GM06990 (cell line): ENCODE data around the gene MIGA2.

Source experiments
- DNase-seq: peaks from one replicate; pipeline ENCODE4 v3.0.0-alpha.2; 2011; ENCODE audit not compliant: insufficient read length; ENCODE audit errors: extremely low read depth
- H3K27me3 ChIP-seq: replicated peaks from 2 replicates; pipeline ENCODE4 v1.6.0; 2011; ENCODE audit warnings: low read length; ENCODE audit not compliant: control insufficient read depth, insufficient read depth
- H3K36me3 ChIP-seq: 2 replicates; pipeline ENCODE4 v1.5.1; 2011; ENCODE audit warnings: low read length; ENCODE audit not compliant: control insufficient read depth, insufficient read depth
- H3K4me3 ChIP-seq: replicated peaks from 2 replicates; pipeline ENCODE4 v1.5.1; 2011; ENCODE audit warnings: low read depth, mild to moderate bottlenecking, control low read depth, low read length
- TF ChIP-seq, protein P1 (sequence below): IDR thresholded peaks from 2 replicates; pipeline ENCODE4 v1.5.1; 2011; ENCODE audit warnings: low read length, control low read depth, mild to moderate bottlenecking, inconsistent platforms; ENCODE audit not compliant: insufficient read depth, poor library complexity, severe bottlenecking

The MIGA2 gene

DNA sequence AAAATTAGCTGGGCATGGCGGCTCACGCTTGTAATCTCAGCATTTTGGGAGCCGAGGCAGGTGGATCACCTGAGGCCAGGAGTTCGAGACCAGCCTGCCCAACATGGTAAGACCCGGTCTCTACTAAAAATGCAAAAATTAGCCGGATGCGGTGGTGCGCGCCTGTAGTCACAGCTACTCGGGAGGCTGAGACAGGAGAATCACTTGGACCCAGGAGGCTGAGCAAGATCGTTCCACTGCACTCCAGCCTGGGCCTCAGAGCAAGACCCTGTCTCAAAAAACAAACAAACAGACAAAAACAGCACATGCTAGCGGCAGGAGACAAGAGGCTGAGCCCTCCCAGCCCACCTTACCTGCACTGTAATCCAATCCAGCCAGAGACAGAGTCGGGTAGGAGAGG, 43.4 kb downstream of the MIGA2 start:
- no peak for DNase-seq
- Histone ChIP-seq H3K36me3 (peaks cover under 1% of the 10 kb centered on the region), H3K4me3 (peak overlapping the region; percentile 63), H3K27me3 (no peaks in the 10 kb centered on the region)
- TF ChIP-seq, protein P1, sequence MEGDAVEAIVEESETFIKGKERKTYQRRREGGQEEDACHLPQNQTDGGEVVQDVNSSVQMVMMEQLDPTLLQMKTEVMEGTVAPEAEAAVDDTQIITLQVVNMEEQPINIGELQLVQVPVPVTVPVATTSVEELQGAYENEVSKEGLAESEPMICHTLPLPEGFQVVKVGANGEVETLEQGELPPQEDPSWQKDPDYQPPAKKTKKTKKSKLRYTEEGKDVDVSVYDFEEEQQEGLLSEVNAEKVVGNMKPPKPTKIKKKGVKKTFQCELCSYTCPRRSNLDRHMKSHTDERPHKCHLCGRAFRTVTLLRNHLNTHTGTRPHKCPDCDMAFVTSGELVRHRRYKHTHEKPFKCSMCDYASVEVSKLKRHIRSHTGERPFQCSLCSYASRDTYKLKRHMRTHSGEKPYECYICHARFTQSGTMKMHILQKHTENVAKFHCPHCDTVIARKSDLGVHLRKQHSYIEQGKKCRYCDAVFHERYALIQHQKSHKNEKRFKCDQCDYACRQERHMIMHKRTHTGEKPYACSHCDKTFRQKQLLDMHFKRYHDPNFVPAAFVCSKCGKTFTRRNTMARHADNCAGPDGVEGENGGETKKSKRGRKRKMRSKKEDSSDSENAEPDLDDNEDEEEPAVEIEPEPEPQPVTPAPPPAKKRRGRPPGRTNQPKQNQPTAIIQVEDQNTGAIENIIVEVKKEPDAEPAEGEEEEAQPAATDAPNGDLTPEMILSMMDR: no peak

DNA sequence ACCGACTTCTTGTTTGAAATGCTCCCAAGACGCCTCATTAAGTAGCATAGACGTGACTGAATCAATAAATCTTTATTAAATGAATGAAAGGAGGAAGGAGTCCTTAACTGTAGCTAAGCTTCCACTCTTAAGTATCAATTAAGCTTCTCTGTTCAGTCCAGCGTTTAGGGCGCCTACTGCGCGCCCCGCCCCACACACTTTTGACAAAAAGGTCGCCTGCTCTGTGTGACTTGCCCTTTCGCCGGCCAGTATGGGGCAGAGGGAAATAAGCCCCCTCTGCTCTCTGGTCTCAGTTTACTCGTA, 43.8 kb downstream of the MIGA2 start:
- H3K36me3 ChIP-seq: peaks cover 4% of the 10 kb centered on the region
- TF ChIP-seq, protein P1: no peak
- H3K27me3 ChIP-seq: no peaks in the 10 kb centered on the region
- DNase-seq: no peak
- peak overlapping the region; percentile 63 for H3K4me3 ChIP-seq

DNA sequence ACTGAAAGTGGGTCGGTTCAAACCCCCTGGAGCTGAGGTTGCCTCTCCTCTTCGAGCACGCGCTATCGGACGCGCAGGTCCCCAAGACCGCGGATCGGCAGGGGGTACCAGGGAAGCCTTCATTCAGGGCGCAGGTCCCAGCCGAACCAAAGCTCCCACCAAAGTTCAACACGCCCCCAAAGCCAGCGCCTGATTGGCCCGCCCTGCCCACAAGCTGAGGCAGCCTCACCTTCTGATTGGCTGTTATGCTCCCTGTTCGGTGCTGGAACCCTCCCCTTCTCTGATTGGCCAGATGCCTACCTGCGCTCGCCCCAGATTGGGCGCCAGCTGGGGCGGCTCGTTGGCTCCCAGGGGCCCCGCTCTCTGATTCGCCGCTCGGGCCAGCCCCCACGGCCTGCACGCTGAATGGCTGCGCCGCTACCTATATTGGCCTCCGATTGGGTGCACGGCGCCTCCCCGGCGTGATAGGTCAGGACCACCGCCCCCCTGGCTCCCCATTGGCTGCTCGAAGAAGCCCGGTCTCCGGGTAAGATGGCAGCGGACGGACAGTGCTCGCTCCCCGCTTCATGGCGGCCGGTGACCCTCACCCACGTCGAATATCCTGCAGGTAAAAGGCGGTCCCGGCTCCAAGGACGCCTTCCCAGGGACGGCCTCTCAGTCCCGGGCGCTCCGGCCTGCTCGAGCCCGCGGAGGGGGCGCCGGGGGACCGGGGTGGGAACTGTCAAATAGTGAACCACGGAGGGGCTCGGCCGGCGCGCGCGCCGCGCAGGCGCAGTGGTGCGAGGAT, 44.4 kb downstream of the MIGA2 start, which contains the start of gene DOLPP1:
Gene DOLPP1, plus strand, starts transcription at position 511 of the 787 bp plus-strand sequence. Its CDS starts 21 bp downstream, at position 532.
- H3K36me3 ChIP-seq: peaks cover 8% of the 10 kb centered on the region
- no peaks in the 10 kb centered on the region for H3K27me3 ChIP-seq
- H3K4me3 ChIP-seq: peak within 1 kb of the TSS; percentile 94
- DNase-seq: peak; percentile 99
- TF ChIP-seq, protein P1: no peak

DNA sequence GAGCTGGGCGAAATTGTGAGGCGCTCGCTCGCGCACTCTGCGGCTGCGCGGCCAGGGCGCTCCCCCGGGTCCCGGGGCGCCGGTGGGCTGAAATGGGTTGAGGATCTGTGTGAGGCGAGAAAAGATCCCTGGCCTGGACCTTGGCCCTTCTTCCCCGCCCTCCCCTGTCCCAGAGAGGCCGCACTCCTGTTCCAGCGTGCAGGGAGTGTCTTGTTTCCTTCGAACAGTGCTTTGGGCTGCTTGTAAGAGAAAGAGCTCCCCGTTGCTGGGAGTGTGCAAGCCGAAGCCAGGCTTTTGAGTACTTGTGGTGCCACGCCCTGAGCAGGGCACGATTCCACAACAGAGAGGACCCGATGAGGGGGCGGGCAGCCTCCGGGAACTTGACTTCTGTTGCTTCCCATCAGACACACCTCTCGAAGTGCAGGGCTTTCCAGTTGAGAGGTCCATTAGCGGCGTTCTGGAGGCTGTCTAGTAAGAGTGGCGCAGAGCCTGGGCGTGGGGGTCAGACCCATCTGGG, 45.0 kb downstream of the MIGA2 start:
- Histone ChIP-seq H3K36me3 (peaks cover 14% of the 10 kb centered on the region), H3K27me3 (no peaks in the 10 kb centered on the region), H3K4me3 (peak overlapping the region; percentile 94)
- no peak for DNase-seq
- TF ChIP-seq, protein P1: no peak

DNA sequence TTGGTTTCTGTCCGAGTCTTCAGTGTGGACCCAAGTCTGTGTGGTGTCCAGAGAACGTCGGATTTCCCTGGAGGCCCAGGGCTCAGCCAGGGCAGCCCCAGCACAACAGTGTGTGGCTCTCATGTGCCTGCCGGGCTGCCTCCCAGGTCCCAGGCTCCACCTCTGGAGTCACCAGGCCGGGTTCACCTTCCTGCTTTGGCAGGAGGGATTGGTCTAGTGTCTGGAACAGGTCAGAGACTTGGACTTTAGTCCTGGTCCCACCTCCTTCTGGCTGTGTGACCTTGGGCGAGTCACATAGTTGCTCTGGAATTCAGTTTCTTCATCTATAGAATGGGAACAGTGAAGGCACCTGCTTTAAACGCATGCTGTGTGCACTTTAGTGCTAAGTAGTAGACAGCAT, 47.7 kb downstream of the MIGA2 start:
- DNase-seq: no peak
- Histone ChIP-seq H3K36me3 (peaks cover 26% of the 10 kb centered on the region), H3K27me3 (no peaks in the 10 kb centered on the region), H3K4me3 (no peak overlapping the region)
- TF ChIP-seq, protein P1: no peak
